Mesothelial cell of epicardium (in vitro differentiated cells): Measurements from ENCODE around the gene SCN4A. TPM values are rescaled to one million over a fixed set of nuclear protein-coding genes. Genes with fewer than 3 reads are reported as not detected.

Experiments used
- DNase-seq, 2 experiments: peaks; one replicate each; pipeline ENCODE4 v3.0.0; 2021; ENCODE audit warnings: low spot score in 2 of 2; ENCODE audit not compliant: unreplicated experiment in 2 of 2
- H3K27ac Mint-ChIP-seq: 2 replicates; pipeline ENCODE4 v1.8.0; 2021; ENCODE audit warnings: mixed read lengths
- H3K27me3 Mint-ChIP-seq: 2 replicates; pipeline ENCODE4 v1.8.0; 2021; ENCODE audit warnings: low read depth, mixed read lengths
- H3K36me3 Mint-ChIP-seq: 2 replicates; pipeline ENCODE4 v1.8.0; 2021; ENCODE audit warnings: mixed read lengths
- H3K4me1 Mint-ChIP-seq: 2 replicates; pipeline ENCODE4 v1.8.0; 2021; ENCODE audit warnings: mixed read lengths
- H3K4me3 Mint-ChIP-seq: 2 replicates; pipeline ENCODE4 v1.8.0; 2021; ENCODE audit warnings: mild to moderate bottlenecking, moderate library complexity, mixed read lengths
- H3K9me3 Mint-ChIP-seq: 2 replicates; pipeline ENCODE4 v1.8.0; 2021; ENCODE audit warnings: mixed read lengths
- total RNA-seq: library from RNA; stranded (reverse); gene quantifications from 3 replicates; pipeline ENCODE4 v1.2.1, GENCODE V29; 2021
- TF ChIP-seq, protein P1 (sequence below): fragments of 200-600 bp; sonication (generic); IDR thresholded peaks from one replicate; pipeline ENCODE4 v1.5.0; 2021; ENCODE audit warnings: antibody characterized with exemption; ENCODE audit not compliant: unreplicated experiment

The SCN4A gene
- total RNA-seq, 1 donor from 2014 or later: 0.51 TPM

DNA sequence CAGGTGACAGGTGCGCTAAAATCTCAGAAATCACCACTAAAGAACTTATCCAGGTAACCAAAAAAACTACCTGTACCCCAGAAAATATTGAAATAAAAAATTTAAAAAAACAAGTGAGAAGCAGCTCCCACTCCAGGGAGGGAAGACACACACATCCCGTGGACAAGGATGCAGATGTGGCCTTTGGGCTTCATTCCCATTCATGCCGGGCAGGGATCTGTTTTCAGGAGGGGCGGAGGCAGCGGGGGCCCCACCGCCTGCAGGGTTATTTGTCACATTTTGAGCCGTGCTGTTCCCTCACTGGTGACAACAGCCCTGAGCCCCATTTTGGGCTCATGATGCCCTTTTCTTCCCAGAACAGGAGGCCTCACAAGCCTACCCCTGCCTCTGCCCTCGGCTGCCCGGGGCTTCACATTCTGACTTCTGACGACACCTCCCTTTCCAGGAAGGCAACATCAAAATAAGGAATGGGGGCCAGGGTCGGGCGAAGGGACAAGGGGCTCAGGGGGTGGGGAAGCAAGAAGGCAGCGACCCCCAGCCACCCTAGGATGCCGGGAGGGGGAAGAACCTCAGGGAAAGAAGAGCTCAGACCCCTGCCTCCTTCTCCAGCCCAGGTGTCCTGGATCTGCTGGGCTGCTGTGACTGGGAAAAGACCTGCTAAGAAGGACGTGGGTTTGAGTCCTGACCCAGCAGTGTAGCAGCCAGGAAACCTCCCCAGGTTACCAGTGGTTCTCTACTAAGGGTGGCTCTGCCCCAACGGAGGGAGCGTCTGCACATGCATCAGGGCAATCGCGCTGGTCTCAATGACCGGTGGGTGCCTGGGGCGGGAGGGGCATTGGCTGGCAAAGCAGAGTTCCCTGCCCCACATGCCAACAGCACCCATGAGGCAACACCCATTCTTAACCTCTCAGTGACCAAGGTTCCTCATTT, 38.3 kb downstream of the SCN4A start:
- Mint-ChIP-seq H3K4me3 (no peak overlapping the region), H3K4me1 (no peaks in the 10 kb centered on the region), H3K27ac (no peak overlapping the region), H3K36me3 (no peaks in the 10 kb centered on the region), H3K9me3 (no peaks in the 10 kb centered on the region), H3K27me3 (peaks cover 2% of the 10 kb centered on the region)
- TF ChIP-seq, protein P1, sequence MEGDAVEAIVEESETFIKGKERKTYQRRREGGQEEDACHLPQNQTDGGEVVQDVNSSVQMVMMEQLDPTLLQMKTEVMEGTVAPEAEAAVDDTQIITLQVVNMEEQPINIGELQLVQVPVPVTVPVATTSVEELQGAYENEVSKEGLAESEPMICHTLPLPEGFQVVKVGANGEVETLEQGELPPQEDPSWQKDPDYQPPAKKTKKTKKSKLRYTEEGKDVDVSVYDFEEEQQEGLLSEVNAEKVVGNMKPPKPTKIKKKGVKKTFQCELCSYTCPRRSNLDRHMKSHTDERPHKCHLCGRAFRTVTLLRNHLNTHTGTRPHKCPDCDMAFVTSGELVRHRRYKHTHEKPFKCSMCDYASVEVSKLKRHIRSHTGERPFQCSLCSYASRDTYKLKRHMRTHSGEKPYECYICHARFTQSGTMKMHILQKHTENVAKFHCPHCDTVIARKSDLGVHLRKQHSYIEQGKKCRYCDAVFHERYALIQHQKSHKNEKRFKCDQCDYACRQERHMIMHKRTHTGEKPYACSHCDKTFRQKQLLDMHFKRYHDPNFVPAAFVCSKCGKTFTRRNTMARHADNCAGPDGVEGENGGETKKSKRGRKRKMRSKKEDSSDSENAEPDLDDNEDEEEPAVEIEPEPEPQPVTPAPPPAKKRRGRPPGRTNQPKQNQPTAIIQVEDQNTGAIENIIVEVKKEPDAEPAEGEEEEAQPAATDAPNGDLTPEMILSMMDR: no peak
- no peak for DNase-seq

DNA sequence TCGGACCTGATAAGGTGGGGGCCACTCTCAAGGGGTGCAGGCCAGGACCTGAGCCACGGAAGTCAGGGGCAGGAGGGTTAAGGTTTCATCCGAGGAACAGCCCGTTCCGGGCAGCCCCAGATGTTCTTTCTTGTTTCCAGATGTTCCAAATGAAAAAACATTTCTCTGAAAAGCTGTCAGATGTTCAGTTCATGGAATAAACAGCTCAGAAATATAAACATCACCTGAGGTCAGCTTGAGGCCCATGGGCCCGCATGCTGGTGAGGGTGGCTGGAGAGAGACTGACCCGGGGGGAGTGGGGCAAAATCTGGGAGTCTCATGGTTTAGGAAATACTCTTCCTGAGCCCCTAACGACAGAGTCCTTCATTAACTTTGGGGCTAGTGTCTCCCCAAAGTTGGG, 39.1 kb downstream of the SCN4A start:
- Mint-ChIP-seq H3K36me3 (no peaks in the 10 kb centered on the region), H3K27me3 (peaks cover 2% of the 10 kb centered on the region), H3K4me1 (no peaks in the 10 kb centered on the region), H3K9me3 (no peaks in the 10 kb centered on the region), H3K4me3 (no peak overlapping the region), H3K27ac (no peak overlapping the region)
- TF ChIP-seq, protein P1: no peak
- DNase-seq: no peak

DNA sequence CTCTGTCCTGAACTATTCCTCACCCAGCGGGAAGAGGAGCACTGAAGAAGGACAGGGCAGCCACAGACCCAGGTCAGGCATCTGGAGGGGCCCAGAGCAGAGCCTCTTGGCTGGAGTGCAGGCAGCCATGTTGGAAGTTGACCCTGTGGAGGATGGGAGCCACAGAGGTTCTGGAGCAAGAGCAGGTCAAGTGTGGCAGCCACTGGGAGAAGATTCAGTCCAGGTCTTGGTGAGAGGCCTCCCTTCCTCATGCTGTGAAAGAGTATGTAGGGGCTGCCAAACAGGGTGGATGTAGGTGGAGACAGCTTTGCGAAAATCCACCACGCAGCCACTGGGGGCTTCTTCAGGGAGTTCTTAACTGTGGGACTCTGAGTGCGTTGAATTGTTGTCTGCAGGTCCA, 40.0 kb downstream of the SCN4A start:
- Mint-ChIP-seq H3K9me3 (no peaks in the 10 kb centered on the region), H3K27ac (no peak overlapping the region), H3K4me3 (no peak overlapping the region), H3K36me3 (no peaks in the 10 kb centered on the region), H3K4me1 (no peaks in the 10 kb centered on the region), H3K27me3 (peaks cover 2% of the 10 kb centered on the region)
- no peak for DNase-seq
- TF ChIP-seq, protein P1: no peak

DNA sequence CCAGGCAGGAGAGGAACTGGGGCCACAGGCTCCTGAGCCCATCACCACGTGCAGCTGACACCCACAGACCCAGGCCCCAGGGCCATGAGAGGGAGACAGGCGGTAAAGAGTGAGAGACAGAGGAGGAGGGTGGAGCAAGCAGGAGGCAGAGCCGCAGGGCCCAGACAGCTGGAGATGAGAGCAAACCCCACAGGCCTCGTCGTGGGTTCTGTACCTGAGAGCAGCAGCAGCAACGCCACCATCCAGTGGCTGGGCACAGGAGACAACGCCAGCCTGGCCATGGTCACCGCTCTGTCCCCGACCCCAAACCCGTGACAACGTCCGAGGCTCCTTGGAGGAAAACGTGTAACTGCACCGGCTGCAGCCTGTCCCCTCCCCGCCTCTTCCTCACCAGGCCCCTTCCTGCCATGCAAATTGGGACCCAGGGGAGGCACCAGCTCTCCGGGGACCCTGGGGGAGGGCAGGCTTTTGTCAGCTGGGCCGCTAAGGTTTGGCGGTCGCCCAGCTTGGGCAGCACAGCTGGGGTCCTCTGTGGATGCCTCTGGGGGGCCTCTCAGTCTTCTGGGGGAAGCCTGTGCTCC, 40.6 kb downstream of the SCN4A start, which contains the start of gene CD79B:
Gene CD79B, minus strand, starts transcription at position 351 of the 581 bp plus-strand sequence. Its CDS starts 70 bp downstream, at position 281.
- H3K4me3 Mint-ChIP-seq: no peak within 1 kb of the TSS
- no peak for DNase-seq
- TF ChIP-seq, protein P1: no peak
- H3K27me3 Mint-ChIP-seq: peaks cover 2% of the 10 kb centered on the region
- H3K36me3 Mint-ChIP-seq: no peaks in the 10 kb centered on the region
- H3K4me1 Mint-ChIP-seq: no peaks in the 10 kb centered on the region
- no peak within 1 kb of the TSS for H3K27ac Mint-ChIP-seq
- H3K9me3 Mint-ChIP-seq: no peaks in the 10 kb centered on the region

DNA sequence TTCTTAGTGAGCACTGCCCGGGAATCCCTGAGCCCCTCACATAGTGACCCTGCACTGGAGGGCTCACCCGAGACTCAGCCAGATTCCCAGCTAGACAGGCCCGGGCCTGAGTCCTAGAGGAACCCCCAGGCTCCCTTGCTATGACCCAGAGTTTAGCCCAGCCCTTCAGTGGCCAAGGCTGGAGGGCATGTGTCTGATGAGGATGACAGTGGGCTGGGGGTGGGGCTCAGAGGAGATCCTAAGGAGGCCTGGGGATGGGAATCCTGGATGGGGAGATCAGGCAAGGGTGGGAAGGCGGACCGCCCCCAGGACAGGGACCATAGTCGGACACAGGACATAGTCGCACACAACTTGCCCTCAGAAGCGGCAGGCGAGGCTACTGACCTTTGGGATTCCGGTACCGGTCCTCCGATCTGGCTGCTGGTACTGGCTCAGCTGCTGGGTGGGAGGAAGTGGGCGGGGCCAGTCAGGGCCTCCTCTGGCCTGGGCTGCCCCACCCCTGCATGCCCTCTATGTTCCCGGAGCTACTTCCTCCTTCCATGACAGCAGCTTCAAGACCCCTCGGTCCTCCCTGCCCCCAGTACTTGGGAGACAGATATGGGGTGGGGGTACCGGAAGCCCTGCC, 41.7 kb downstream of the SCN4A start:
- Mint-ChIP-seq H3K4me3 (no peak overlapping the region), H3K27me3 (peaks cover under 1% of the 10 kb centered on the region), H3K9me3 (no peaks in the 10 kb centered on the region), H3K4me1 (no peaks in the 10 kb centered on the region), H3K36me3 (no peaks in the 10 kb centered on the region), H3K27ac (no peak overlapping the region)
- TF ChIP-seq, protein P1: no peak
- DNase-seq: no peak
